Smooth muscle cell of the umbilical artery (primary cell): Measurements from ENCODE around the gene PECR. TPM values are rescaled to one million over a fixed set of nuclear protein-coding genes. Genes with fewer than 3 reads are reported as not detected.

Experiments
- total RNA-seq: library from RNA; depleted of rRNA; stranded (reverse); fragments of >200 nt; gene quantifications from 2 replicates; pipeline ENCODE4 v1.2.3, GENCODE V29; 2014

PECR gene
- 7.7 and 9.5 TPM in 2 replicates for total RNA-seq

GRCh38 chr2:216081487-216082116 lies at the start of gene PECR, which contains the start of gene TMEM169:
PECR (minus strand) TSS chr2:216081809; CDS start chr2:216081741, 68 bp downstream.
TMEM169 (plus strand) TSS chr2:216081919; CDS start chr2:216095964, 14,045 bp downstream.

DNA sequence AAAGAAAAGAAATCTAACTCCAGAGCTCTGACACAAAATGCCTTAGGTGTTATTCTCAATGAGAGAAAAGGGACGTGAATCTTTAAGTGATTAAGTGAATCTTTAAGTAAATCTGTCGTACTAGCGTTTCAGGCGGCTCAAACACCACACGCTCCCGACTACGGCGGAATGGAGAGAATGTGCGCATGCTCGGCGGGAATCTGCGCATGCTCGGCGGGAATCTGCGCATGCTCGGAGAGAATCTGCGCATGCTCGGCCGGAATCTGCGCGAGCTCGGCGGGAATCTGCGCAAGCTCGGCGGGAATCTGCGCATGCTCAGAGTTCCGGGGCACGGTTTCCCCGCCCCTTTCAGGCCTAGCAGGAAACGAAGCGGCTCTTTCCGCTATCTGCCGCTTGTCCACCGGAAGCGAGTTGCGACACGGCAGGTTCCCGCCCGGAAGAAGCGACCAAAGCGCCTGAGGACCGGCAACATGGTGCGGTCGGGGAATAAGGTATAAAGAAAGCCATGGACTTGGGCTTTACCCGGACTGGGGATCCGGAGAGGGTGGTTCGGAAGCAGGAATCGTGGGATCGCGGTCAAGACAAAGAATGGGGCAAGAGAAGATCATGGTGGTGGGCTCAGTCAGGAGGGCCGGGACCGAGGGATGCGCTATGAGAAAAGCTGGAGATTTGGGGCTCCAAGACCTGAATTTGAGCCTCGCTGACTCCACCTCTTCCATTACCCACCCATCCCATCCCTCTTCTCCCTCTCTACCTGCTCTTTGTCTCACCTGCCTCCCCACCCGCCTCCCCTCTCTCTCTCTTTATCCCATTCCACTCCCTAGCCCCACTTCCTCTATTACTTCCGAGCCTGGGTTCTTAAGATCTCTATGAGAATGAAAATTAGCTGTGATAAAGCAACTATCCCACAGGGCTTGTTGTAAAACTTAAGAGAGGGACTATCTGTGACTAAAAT lies 27.6 kb upstream of the PECR start, which contains the start of gene XRCC5:
TSS of gene XRCC5 (plus strand) at position 382 of the 955 bp plus-strand sequence. CDS start at position 471, 89 bp downstream.

GRCh38 chr2:216013080-216013909 lies 68.3 kb downstream of the PECR start, which contains the start of gene MREG:
MREG (minus strand) TSS chr2:216013551; CDS start chr2:216013327, 224 bp downstream.

Other genes starting within 250 kb of the PECR start
- gene MREG, start 68.3 kb downstream of the PECR start, total RNA-seq = 2.7 and 3.6 TPM in 2 replicates
- under 0.01 and 0.14 TPM in 2 replicates for gene TMEM169, start 110 bp upstream of the PECR start, total RNA-seq
- gene XRCC5, start 27.5 kb upstream of the PECR start, total RNA-seq = 221 and 300 TPM in 2 replicates